Vagina (tissue), 2 donors: ENCODE results near the gene ZP1. TPM values are rescaled to one million over a fixed set of nuclear protein-coding genes. Genes with fewer than 3 reads are reported as not detected.

ENCODE experiments used
- DNase-seq, 2 donors: peaks; one replicate each; pipeline ENCODE4 v3.0.0-alpha.2; 2017; ENCODE audit errors: extremely low spot score in 2 of 2
- H3K27ac ChIP-seq: fragments of 200-600 bp; sonication (generic); one replicate; pipeline ENCODE4 v1.5.1; 2019
- H3K27me3 ChIP-seq: fragments of 200-600 bp; sonication (generic); one replicate; pipeline ENCODE4 v1.5.1; 2019
- H3K36me3 ChIP-seq, 2 donors: fragments of 200-600 bp; sonication (generic); one replicate each; pipeline ENCODE4 v1.5.1; 2017 to 2019
- H3K4me1 ChIP-seq: fragments of 200-600 bp; sonication (generic); one replicate; pipeline ENCODE4 v1.5.1; 2019
- H3K4me3 ChIP-seq, 2 donors: fragments of 200-600 bp; sonication (generic); 1 replicate in 1 of 2; 2 replicates in 1 of 2; pipeline ENCODE4 v1.5.1; 2016 to 2019
- H3K9me3 ChIP-seq: fragments of 200-600 bp; sonication (generic); one replicate; pipeline ENCODE4 v1.5.1; 2019
- POLR2A ChIP-seq, 2 donors: fragments of 450-650 bp; IDR thresholded peaks; one replicate each; pipeline ENCODE4 v1.6.1; 2017; ENCODE audit warnings: antibody characterized with exemption in 2 of 2, mild to moderate bottlenecking in 2 of 2, moderate library complexity in 2 of 2
- POLR2AphosphoS5 ChIP-seq, 2 donors: sonication (generic); formaldehyde crosslinking; IDR thresholded peaks; one replicate each; pipeline ENCODE4 v1.9.0; 2017; ENCODE audit warnings: antibody characterized with exemption in 2 of 2, mild to moderate bottlenecking in 2 of 2, low read depth in 1 of 2; ENCODE audit not compliant: insufficient read depth in 1 of 2
- intact Hi-C: fragments of 100-400 bp; cut with DNase I; formaldehyde crosslinking; loops from one replicate; pipeline ENCODE4 v1.15.1; 2023
- total RNA-seq: library from RNA; depleted of rRNA; stranded (reverse); fragments of >200 nt; gene quantifications from one replicate; pipeline ENCODE4 v1.2.3, GENCODE V29; 2016
- TF ChIP-seq, protein P1 (sequence below), 3 experiments: fragments of 450-650 bp in 2 of 3; fragments of 200-600 bp in 1 of 3; sonication (generic) in 1 of 3; IDR thresholded peaks; one replicate each; pipeline ENCODE4 v1.5.1; 2017 to 2019; ENCODE audit warnings: antibody characterized with exemption in 3 of 3, mild to moderate bottlenecking in 2 of 3, moderate library complexity in 2 of 3

The ZP1 gene
- total RNA-seq, 1 donor from 2014 or later = not detected

DNA sequence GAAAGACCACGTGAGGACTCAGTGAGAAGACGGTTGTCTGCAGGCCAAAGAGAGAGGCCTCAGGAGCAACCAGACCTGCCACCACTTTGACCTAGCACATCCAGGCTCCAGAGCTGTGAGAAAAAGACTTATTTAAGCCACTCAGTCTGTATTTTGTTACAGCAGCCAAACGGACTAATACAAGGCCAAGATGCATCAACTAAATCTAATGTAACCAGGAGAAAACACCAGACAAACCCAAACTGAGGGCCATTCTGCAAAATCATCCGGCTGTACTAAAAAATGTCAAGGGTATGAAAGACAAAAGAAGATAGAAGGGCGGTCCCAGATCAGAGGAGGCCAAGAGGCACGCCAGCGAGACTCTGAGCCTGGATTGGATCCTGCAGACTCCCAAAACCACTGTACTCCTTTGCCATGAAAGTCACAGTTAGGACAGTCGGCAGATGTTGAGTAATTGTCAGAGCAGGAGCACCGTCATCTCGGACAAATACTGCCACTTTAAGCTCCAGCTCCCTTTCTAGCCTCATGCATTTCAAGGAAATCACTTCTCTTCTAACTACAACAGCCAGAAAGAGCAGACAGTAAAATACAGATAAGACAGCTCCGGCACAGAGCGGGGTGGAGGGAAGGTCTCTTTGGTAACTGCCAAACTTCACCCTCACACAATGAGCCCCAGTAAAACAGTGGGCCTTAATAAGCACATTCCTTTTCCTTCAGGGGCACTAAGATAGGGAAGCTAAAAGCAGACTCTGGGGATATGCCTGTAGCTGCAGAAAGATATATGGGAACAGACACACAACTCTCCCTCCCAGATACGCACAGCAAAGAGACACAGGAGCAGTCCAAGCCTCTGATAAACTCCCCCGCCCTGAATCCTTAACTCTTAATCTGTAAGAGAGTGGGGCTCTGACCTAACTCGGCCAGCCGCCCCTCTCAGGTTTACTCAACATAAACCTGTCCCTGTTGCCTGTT is 3.5 kb upstream of the ZP1 start:
- intact Hi-C loops = no loop called here
- Histone ChIP-seq H3K4me3 (no peak overlapping the region), H3K9me3 (no peaks in the 10 kb centered on the region), H3K36me3 (no peaks in the 10 kb centered on the region), H3K27ac (no peak overlapping the region), H3K4me1 (no peaks in the 10 kb centered on the region), H3K27me3 (no peaks in the 10 kb centered on the region)
- no peak for DNase-seq
- no peak for TF ChIP-seq POLR2AphosphoS5 (IDR thresholded peaks at IDR 0.05; ENCODE audit: insufficient read depth in 1 of 2, low read depth in 1 of 2)

DNA sequence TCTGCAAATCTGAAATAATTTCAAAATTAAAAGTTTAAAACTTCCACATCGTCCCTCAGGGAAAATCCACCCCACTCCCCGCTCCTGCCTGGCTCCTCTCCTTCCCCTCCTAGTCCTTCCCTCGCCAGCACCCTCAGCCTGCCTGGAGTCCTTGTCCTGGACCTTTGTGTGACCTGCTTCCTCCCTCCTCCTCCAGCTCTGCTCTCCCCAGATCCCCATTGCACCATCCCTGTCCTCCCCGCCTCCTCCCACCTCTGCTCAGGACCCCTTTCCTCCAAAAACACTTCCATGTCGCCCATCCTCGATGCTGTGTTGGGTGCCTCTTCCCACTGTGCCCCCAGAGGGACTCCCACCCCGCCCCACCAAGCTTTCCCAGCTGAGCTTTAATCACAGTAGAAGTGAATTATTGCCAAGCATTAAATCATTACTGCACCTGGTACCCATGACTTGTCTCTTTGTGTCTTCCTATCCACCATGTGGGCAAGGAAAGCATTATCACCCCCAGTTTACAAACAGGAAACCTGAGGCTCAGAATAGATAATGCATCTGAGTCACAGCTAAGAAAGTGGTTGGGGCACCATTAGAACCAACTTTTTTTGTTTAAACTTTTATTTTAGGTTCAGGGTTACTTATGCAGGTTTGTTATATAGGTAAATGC is 2.4 kb upstream of the ZP1 start:
- H3K27me3 ChIP-seq = no peaks in the 10 kb centered on the region
- no peaks in the 10 kb centered on the region for H3K9me3 ChIP-seq
- TF ChIP-seq POLR2A (IDR thresholded peaks at IDR 0.05) = no peak
- TF ChIP-seq POLR2AphosphoS5 (IDR thresholded peaks at IDR 0.05; ENCODE audit: insufficient read depth in 1 of 2, low read depth in 1 of 2) = no peak
- TF ChIP-seq, protein P1, sequence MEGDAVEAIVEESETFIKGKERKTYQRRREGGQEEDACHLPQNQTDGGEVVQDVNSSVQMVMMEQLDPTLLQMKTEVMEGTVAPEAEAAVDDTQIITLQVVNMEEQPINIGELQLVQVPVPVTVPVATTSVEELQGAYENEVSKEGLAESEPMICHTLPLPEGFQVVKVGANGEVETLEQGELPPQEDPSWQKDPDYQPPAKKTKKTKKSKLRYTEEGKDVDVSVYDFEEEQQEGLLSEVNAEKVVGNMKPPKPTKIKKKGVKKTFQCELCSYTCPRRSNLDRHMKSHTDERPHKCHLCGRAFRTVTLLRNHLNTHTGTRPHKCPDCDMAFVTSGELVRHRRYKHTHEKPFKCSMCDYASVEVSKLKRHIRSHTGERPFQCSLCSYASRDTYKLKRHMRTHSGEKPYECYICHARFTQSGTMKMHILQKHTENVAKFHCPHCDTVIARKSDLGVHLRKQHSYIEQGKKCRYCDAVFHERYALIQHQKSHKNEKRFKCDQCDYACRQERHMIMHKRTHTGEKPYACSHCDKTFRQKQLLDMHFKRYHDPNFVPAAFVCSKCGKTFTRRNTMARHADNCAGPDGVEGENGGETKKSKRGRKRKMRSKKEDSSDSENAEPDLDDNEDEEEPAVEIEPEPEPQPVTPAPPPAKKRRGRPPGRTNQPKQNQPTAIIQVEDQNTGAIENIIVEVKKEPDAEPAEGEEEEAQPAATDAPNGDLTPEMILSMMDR (IDR thresholded peaks at IDR 0.05) = no peak
- no peak for DNase-seq
- no peak overlapping the region for H3K4me3 ChIP-seq
- no peaks in the 10 kb centered on the region for H3K4me1 ChIP-seq
- H3K27ac ChIP-seq = no peak overlapping the region
- intact Hi-C loops = no loop called here
- H3K36me3 ChIP-seq = no peaks in the 10 kb centered on the region

DNA sequence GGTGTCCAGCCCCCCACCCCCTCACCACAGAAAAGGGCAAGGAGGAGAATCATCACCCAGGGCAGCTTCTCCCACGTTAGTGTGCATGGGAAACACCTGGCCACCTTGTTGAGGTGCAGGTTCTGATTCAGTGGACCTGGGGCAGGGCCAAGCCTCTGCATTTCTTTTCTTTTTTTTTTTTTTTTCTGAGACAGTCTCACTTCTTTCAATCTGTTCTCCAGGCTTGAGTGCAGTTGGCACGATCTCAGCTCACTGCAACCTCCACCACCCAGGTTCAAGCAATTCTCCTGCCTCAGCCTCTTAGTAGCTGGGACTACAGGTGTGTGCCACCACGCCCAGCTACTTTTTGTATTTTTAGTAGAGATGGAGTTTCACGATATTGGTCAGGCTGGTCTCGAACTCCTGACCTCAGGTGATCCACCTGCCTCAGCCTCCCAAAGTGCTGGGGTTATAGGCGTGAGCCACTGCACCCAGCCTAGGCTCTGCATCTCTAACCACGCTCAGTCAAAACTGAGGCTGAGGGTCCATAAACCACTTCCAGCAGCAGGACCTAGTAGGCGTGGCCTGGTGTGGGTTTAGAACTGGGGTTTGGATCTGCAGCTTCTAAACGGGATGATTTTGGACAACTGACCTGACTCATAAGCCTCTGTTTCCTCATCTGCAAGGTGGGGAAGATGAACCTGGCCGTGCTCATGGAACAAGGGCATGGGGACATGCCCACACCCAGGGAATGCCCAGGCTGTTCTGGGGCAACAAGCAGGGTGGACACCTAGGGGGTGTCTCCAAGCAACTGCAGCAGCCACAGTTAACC is 734 bp downstream of the ZP1 start:
- intact Hi-C loops = no loop called here
- H3K4me1 ChIP-seq = peaks cover 20% of the 10 kb centered on the region
- no peaks in the 10 kb centered on the region for H3K36me3 ChIP-seq
- no peaks in the 10 kb centered on the region for H3K9me3 ChIP-seq
- TF ChIP-seq POLR2A (IDR thresholded peaks at IDR 0.05) (no peak), POLR2AphosphoS5 (IDR thresholded peaks at IDR 0.05; ENCODE audit: insufficient read depth in 1 of 2, low read depth in 1 of 2) (no peak)
- TF ChIP-seq, protein P1 (IDR thresholded peaks at IDR 0.05) = no peak
- no peak for DNase-seq
- H3K27ac ChIP-seq = no peak overlapping the region
- H3K4me3 ChIP-seq = no peak overlapping the region
- H3K27me3 ChIP-seq = no peaks in the 10 kb centered on the region

DNA sequence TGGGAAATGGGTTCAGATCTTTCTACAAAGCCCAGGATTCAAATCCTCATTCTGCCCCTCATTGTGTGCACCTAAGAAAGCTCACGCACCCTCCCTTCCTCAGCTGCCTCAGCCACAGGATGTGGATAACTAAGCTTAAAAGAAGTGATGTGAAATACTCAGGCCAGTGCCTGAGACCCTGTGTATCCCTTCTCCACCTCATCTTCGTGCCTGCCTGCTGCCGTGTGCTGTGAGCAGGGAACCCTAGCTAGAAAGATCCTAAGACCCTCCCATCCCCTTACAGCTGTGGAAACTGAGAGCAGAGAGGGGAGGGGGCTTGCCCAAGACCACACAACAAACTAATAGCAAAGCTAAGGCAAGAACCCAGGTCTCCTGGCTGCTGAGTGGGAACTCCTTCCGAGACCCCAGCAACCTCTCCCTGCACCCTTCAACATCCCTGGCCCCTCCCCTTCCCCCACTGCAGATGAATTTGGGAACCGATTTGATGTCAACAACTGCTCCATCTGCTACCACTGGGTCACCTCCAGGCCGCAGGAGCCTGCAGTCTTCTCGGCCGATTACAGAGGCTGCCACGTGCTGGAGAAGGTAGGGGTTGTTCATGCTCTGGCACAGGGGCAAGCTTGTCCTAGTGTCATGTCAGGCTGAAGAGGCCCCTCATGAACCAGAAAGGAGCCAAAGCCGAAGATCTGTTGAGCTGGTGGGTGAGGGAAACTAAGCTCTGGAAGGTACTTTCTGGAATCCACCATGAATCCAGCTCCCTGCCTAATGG is 1.5 kb downstream of the ZP1 start:
- Histone ChIP-seq H3K4me3 (no peak overlapping the region), H3K27me3 (no peaks in the 10 kb centered on the region), H3K4me1 (peaks cover 24% of the 10 kb centered on the region), H3K27ac (no peak overlapping the region), H3K9me3 (no peaks in the 10 kb centered on the region), H3K36me3 (no peaks in the 10 kb centered on the region)
- intact Hi-C loops = no loop called here
- DNase-seq = no peak
- TF ChIP-seq POLR2AphosphoS5 (IDR thresholded peaks at IDR 0.05; ENCODE audit: insufficient read depth in 1 of 2, low read depth in 1 of 2) = no peak

DNA sequence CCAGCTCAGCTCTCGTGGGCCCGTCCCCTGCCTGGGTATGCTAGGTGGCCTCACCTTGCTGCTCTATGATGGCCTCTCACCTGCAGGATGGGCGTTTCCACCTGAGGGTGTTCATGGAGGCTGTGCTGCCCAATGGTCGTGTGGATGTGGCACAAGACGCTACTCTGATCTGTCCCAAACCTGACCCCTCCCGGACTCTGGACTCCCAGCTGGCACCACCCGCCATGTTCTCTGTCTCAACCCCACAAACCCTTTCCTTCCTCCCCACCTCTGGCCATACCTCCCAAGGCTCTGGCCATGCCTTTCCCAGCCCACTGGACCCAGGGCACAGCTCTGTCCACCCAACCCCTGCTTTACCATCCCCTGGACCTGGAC is 2.1 kb downstream of the ZP1 start:
- H3K4me3 ChIP-seq = no peak overlapping the region
- no peak for DNase-seq
- H3K4me1 ChIP-seq = peaks cover 24% of the 10 kb centered on the region
- no peaks in the 10 kb centered on the region for H3K27me3 ChIP-seq
- TF ChIP-seq POLR2A (IDR thresholded peaks at IDR 0.05) (no peak), POLR2AphosphoS5 (IDR thresholded peaks at IDR 0.05; ENCODE audit: insufficient read depth in 1 of 2, low read depth in 1 of 2) (no peak)
- TF ChIP-seq, protein P1 (IDR thresholded peaks at IDR 0.05) = no peak
- H3K27ac ChIP-seq = no peak overlapping the region
- intact Hi-C loops = no loop called here
- H3K9me3 ChIP-seq = no peaks in the 10 kb centered on the region
- H3K36me3 ChIP-seq = no peaks in the 10 kb centered on the region
